ENCODE results near the gene SV2A.
"Not testable (repeated sequence)": the region's sequence is repeated elsewhere in the genome, so short reads cannot be mapped to it uniquely, and the experiment has no call there.

GRCh38 chr1:149886121-149886395 lies 31.6 kb downstream of the SV2A start:
- TF ChIP-seq CTCF, POLR2A, EP300 (IDR thresholded peaks at IDR 0.05): not testable (repeated sequence)

Data from ovary (tissue), 3 donors.